ENCODE data around the gene CDK15. TPM values are rescaled to one million over a fixed set of nuclear protein-coding genes. Genes with fewer than 3 reads are reported as not detected.

The CDK15 gene
- total RNA-seq, 2 donors from 2014 or later: 0.47 to 0.72 TPM

GRCh38 chr2:201857326-201857725, 51.0 kb downstream of the CDK15 start:
- H3K27me3 ChIP-seq: no peaks in the 10 kb centered on the region
- no peak overlapping the region for H3K4me3 ChIP-seq
- no peak overlapping the region for H3K9ac ChIP-seq (ENCODE audit: low read depth in 2 of 2, low read length in 2 of 2)
- H3K9me3 ChIP-seq: no peaks in the 10 kb centered on the region
- no peak for DNase-seq
- intact Hi-C loops (cut with DNase I): loop anchor here (10.0 kb wide), 2 partner anchors 53 to 197 kb away; partner anchors contain the start of gene CDK15
- H3K27ac ChIP-seq: no peak overlapping the region
- TF ChIP-seq, protein P1, sequence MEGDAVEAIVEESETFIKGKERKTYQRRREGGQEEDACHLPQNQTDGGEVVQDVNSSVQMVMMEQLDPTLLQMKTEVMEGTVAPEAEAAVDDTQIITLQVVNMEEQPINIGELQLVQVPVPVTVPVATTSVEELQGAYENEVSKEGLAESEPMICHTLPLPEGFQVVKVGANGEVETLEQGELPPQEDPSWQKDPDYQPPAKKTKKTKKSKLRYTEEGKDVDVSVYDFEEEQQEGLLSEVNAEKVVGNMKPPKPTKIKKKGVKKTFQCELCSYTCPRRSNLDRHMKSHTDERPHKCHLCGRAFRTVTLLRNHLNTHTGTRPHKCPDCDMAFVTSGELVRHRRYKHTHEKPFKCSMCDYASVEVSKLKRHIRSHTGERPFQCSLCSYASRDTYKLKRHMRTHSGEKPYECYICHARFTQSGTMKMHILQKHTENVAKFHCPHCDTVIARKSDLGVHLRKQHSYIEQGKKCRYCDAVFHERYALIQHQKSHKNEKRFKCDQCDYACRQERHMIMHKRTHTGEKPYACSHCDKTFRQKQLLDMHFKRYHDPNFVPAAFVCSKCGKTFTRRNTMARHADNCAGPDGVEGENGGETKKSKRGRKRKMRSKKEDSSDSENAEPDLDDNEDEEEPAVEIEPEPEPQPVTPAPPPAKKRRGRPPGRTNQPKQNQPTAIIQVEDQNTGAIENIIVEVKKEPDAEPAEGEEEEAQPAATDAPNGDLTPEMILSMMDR (IDR thresholded peaks at IDR 0.05): no peak
- no peaks in the 10 kb centered on the region for H3K4me1 ChIP-seq
- H3K36me3 ChIP-seq: no peaks in the 10 kb centered on the region

DNA sequence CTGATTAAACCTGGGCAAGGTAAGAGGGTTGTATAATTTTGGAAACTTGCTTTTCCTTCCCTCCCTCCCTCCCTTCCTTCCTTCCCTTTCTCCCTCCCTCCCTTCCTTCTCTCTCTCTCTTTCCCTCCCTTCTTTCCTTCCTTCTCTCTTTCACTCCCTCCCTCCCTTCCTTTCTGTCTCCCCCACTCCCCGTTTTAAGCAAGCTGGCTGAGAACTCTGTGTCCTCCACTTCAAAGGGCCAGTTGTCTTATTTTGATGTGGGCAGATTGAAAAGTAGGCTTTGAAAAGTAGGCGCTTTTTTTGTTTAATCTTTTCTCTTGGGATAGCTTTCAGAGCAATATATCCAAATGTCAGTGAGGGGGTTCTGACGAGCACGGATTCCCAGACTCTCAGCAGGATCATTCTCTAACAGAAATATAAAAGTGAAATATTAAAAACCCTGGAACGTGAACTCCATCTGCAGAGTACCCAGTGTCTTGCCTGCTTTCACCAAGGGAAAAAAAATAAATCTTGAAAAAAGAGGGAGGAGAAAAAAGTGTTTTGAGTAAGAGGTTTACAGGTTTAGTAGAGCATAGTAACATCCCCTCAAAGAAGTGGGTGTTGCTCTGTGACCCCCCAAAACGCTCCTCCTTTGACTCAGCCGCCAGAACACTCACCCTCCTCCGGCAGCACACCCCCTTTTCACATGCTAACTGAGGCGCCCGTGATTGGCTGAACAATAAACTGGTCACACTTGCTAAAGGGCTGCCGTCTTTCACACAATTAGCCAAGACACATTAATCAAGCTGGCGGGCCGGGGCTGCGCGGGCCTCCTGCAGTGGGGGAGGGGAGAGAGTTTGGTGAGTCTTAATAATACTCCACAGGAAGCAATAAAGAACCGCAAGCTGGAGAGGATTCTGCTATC, 52.2 kb downstream of the CDK15 start:
- no peaks in the 10 kb centered on the region for H3K27me3 ChIP-seq
- TF ChIP-seq, protein P1 (IDR thresholded peaks at IDR 0.05): no peak

DNA sequence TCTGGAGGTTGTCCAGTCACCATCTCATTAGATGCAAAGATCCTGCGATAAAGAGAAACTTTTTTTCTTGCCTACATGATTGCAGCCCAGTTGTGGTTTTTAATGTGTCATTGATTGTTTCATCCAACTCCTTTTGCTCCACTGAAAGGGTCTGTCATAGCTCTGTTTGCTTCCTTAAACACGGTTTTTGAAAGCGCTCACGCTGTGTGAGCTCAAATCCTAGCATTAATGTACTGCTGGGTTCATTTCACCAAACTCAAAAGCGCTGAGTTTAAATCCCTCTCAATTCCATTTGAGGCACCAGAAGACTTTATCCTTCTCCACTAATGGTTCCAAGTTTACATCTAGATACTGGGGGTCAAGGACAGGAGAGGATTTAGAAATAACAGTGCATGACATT, 53.6 kb downstream of the CDK15 start:
- intact Hi-C loops (cut with DNase I): loop anchor here (2.0 to 10.0 kb wide), 3 partner anchors 55 to 319 kb away; partner anchors contain the start of gene CDK15
- H3K27me3 ChIP-seq: no peaks in the 10 kb centered on the region
- no peak overlapping the region for H3K27ac ChIP-seq

More for the DNA sequence above, 52.2 kb downstream of the CDK15 start:
- DNase-seq: peak; percentile 28
- Histone ChIP-seq H3K27ac (no peak overlapping the region), H3K4me3 (no peak overlapping the region), H3K9me3 (no peaks in the 10 kb centered on the region), H3K4me1 (no peaks in the 10 kb centered on the region), H3K36me3 (no peaks in the 10 kb centered on the region), H3K9ac (ENCODE audit: low read depth in 2 of 2, low read length in 2 of 2) (no peak overlapping the region)
- intact Hi-C loops (cut with DNase I): loop anchor here (10.0 kb wide), 2 partner anchors 54 to 196 kb away; partner anchors contain the start of gene CDK15

DNA sequence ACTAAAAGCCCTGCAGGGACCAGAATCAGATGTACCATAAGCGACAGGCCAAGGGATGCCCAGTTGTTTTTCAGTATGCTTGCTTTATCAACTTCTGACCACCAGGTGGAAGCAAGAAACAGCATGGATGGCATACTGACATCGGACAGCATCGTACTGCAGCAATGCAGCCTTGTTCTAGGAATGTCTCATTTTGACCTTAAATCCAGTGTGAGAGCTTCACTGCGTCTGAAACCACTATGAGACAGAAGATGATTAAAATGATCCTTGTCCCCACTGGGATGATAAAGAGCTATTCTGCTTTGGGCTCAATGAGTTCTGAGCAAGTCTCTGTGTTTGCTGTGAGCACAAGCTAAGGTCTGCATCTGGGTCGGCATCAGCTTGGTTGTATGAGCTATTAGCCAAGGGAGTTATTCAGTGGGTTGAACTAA, 54.3 kb downstream of the CDK15 start:
- H3K36me3 ChIP-seq: no peaks in the 10 kb centered on the region
- H3K27me3 ChIP-seq: no peaks in the 10 kb centered on the region
- H3K9me3 ChIP-seq: no peaks in the 10 kb centered on the region
- H3K27ac ChIP-seq: no peak overlapping the region
- H3K4me3 ChIP-seq: no peak overlapping the region
- no peak overlapping the region for H3K9ac ChIP-seq (ENCODE audit: low read depth in 2 of 2, low read length in 2 of 2)
- TF ChIP-seq, protein P1 (IDR thresholded peaks at IDR 0.05): peak; percentile 70
- DNase-seq: peak; percentile 46
- intact Hi-C loops (cut with DNase I): loop anchor here (2.0 kb wide), 1 partner anchor 318 kb away; no protein-coding TSS in a partner anchor
- no peaks in the 10 kb centered on the region for H3K4me1 ChIP-seq

More for the DNA sequence above, 53.6 kb downstream of the CDK15 start:
- Histone ChIP-seq H3K4me1 (no peaks in the 10 kb centered on the region), H3K9me3 (no peaks in the 10 kb centered on the region), H3K9ac (ENCODE audit: low read depth in 2 of 2, low read length in 2 of 2) (no peak overlapping the region), H3K4me3 (no peak overlapping the region), H3K36me3 (no peaks in the 10 kb centered on the region)
- no peak for DNase-seq
- TF ChIP-seq, protein P1 (IDR thresholded peaks at IDR 0.05): no peak

DNA sequence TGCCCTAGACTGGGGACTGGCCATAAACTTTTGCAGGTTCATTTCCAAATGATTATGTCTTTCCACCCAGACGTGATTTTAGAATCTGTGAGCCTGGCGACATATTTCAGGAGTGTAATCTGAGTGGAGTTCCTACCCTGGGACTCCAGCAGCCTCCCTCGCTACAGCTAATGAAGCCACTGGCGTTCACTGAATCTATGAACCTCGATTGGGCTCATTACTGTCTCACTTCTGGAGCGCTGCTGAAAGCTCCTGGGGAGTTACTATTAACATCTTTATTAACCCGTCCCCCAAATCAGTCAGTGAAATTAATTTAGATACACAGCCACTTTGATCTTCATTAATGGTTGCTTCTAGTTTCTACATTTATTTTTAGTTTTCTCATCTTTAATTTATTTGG, 56.5 kb downstream of the CDK15 start:
- H3K9me3 ChIP-seq: no peaks in the 10 kb centered on the region
- H3K4me1 ChIP-seq: no peaks in the 10 kb centered on the region
- no peak overlapping the region for H3K27ac ChIP-seq
- intact Hi-C loops (cut with DNase I): no loop called here
- H3K36me3 ChIP-seq: no peaks in the 10 kb centered on the region
- no peak for DNase-seq
- H3K27me3 ChIP-seq: no peaks in the 10 kb centered on the region
- H3K9ac ChIP-seq (ENCODE audit: low read depth in 2 of 2, low read length in 2 of 2): no peak overlapping the region
- TF ChIP-seq, protein P1 (IDR thresholded peaks at IDR 0.05): no peak
- H3K4me3 ChIP-seq: no peak overlapping the region
